ENCODE data around the gene NYNRIN.
A peak's percentile ranks its signal among the peaks of the same experiment; 100 is the strongest.
"Not testable (repeated sequence)": the region's sequence is repeated elsewhere in the genome, so short reads cannot be mapped to it uniquely, and the experiment has no call there.

NYNRIN gene

GRCh38 chr14:24398653-24399446 lies at the start of gene NYNRIN:
Gene NYNRIN, plus strand, starts transcription at chr14:24399003. Its CDS starts 244 bp downstream, at chr14:24399247.
- no peak for TF ChIP-seq CTCF (IDR thresholded peaks at IDR 0.05; ENCODE audit: unreplicated experiment in 3 of 3)
- Mint-ChIP-seq H3K27me3 (ENCODE audit: low read depth) (no peaks in the 10 kb centered on the region), H3K27ac (peak within 1 kb of the TSS; percentile 75 to 98 (median 98)), H3K9me3 (peaks cover 3% of the 10 kb centered on the region), H3K36me3 (ENCODE audit: low read depth) (peaks cover 15% of the 10 kb centered on the region), H3K4me3 (peak within 1 kb of the TSS; percentile 92 to 99 (median 97)), H3K4me1 (peaks cover 74% of the 10 kb centered on the region)

- Mint-ChIP-seq H3K27ac (no peak overlapping the region), H3K27me3 (ENCODE audit: low read depth) (peaks cover 51% of the 10 kb centered on the region), H3K36me3 (ENCODE audit: low read depth) (no peaks in the 10 kb centered on the region), H3K4me3 (no peak overlapping the region), H3K9me3 (no peaks in the 10 kb centered on the region), H3K4me1 (no peaks in the 10 kb centered on the region)
- TF ChIP-seq CTCF (IDR thresholded peaks at IDR 0.05; ENCODE audit: unreplicated experiment in 3 of 3): no peak
Measured at GRCh38 chr14:24349742-24350141, 49.1 kb upstream of the NYNRIN start.

GRCh38 chr14:24351517-24351916 lies 47.3 kb upstream of the NYNRIN start:
- Mint-ChIP-seq H3K4me3 (no peak overlapping the region), H3K27me3 (ENCODE audit: low read depth) (peaks cover 42% of the 10 kb centered on the region), H3K27ac (no peak overlapping the region), H3K4me1 (no peaks in the 10 kb centered on the region), H3K36me3 (ENCODE audit: low read depth) (no peaks in the 10 kb centered on the region), H3K9me3 (no peaks in the 10 kb centered on the region)
- no peak for TF ChIP-seq CTCF (IDR thresholded peaks at IDR 0.05; ENCODE audit: unreplicated experiment in 3 of 3)

GRCh38 chr14:24353559-24354481 lies 45.0 kb upstream of the NYNRIN start:
- TF ChIP-seq CTCF (IDR thresholded peaks at IDR 0.05; ENCODE audit: unreplicated experiment in 3 of 3): no peak
- H3K9me3 Mint-ChIP-seq: no peaks in the 10 kb centered on the region
- no peak overlapping the region for H3K27ac Mint-ChIP-seq
- H3K4me3 Mint-ChIP-seq: no peak overlapping the region
- no peaks in the 10 kb centered on the region for H3K36me3 Mint-ChIP-seq (ENCODE audit: low read depth)
- H3K4me1 Mint-ChIP-seq: no peaks in the 10 kb centered on the region
- H3K27me3 Mint-ChIP-seq (ENCODE audit: low read depth): peaks cover 48% of the 10 kb centered on the region

GRCh38 chr14:24354482-24354825 lies 44.3 kb upstream of the NYNRIN start:
- not testable (repeated sequence) for H3K27ac Mint-ChIP-seq; H3K4me3 Mint-ChIP-seq; H3K4me1 Mint-ChIP-seq; H3K36me3 Mint-ChIP-seq (ENCODE audit: low read depth); H3K9me3 Mint-ChIP-seq
- H3K27me3 Mint-ChIP-seq (ENCODE audit: low read depth): peaks cover 43% of the 10 kb centered on the region

GRCh38 chr14:24355009-24355408 lies 43.8 kb upstream of the NYNRIN start:
- Mint-ChIP-seq H3K4me1 (no peaks in the 10 kb centered on the region), H3K27ac (no peak overlapping the region), H3K4me3 (no peak overlapping the region), H3K9me3 (no peaks in the 10 kb centered on the region), H3K27me3 (ENCODE audit: low read depth) (peaks cover 37% of the 10 kb centered on the region), H3K36me3 (ENCODE audit: low read depth) (no peaks in the 10 kb centered on the region)
- no peak for TF ChIP-seq CTCF (IDR thresholded peaks at IDR 0.05; ENCODE audit: unreplicated experiment in 3 of 3)
